ENCODE results near the gene SEMA5A.

DNA sequence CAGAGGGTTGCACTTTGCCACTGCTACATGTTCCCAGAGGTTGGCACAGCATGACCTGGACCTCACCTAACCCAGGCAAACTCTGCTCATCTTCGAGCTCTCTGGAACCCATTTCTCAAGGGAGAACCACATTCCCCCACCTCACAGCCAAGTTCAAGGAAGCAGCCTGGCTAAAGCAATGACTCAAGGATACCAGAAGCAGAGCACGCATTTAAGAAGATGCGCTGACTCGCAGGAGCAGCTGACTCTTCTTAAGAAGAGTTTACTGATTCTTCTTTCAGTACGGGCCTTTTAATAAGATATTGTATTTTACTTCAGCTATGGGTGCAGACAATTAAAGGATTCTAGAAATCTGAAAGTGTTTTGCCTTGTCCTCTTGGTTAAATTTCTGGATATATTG is 4.1 kb upstream of the SEMA5A start:
- TF ChIP-seq, protein P1, sequence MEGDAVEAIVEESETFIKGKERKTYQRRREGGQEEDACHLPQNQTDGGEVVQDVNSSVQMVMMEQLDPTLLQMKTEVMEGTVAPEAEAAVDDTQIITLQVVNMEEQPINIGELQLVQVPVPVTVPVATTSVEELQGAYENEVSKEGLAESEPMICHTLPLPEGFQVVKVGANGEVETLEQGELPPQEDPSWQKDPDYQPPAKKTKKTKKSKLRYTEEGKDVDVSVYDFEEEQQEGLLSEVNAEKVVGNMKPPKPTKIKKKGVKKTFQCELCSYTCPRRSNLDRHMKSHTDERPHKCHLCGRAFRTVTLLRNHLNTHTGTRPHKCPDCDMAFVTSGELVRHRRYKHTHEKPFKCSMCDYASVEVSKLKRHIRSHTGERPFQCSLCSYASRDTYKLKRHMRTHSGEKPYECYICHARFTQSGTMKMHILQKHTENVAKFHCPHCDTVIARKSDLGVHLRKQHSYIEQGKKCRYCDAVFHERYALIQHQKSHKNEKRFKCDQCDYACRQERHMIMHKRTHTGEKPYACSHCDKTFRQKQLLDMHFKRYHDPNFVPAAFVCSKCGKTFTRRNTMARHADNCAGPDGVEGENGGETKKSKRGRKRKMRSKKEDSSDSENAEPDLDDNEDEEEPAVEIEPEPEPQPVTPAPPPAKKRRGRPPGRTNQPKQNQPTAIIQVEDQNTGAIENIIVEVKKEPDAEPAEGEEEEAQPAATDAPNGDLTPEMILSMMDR (IDR thresholded peaks at IDR 0.05; ENCODE audit: insufficient read depth, low read depth, low read length), result no peak
- no peak for TF ChIP-seq EZH2 (IDR thresholded peaks at IDR 0.05; ENCODE audit: insufficient read depth, low read length)

Data from astrocyte (in vitro differentiated cells and primary cell).